Measurements from ENCODE around the gene TPPP2.
"Not testable (repeated sequence)": the region's sequence is repeated elsewhere in the genome, so short reads cannot be mapped to it uniquely, and the experiment has no call there.

The TPPP2 gene

GRCh38 chr14:21029917-21030316 lies at the start of gene TPPP2:
Gene TPPP2, plus strand, starts transcription at chr14:21030217. Its CDS starts 365 bp downstream, at chr14:21030582.
- DNase-seq = no peak

- DNase-seq = no peak
Observed at GRCh38 chr14:20980906-20981305, 49.1 kb upstream of the TPPP2 start.

- no peak for DNase-seq
Observed at GRCh38 chr14:20982646-20983369, 47.2 kb upstream of the TPPP2 start.

- DNase-seq = not testable (repeated sequence)
Observed at GRCh38 chr14:20985650-20986049, 44.4 kb upstream of the TPPP2 start.

GRCh38 chr14:20986811-20987210 lies 43.2 kb upstream of the TPPP2 start:
- DNase-seq = no peak

- no peak for DNase-seq
Observed at GRCh38 chr14:20988717-20989470, 41.1 kb upstream of the TPPP2 start.

GRCh38 chr14:20989471-20989786 lies 40.6 kb upstream of the TPPP2 start:
- no peak for DNase-seq

GRCh38 chr14:20989787-20990600 lies 40.0 kb upstream of the TPPP2 start, which contains the start of gene METTL17:
Gene METTL17, plus strand, starts transcription at chr14:20989980. Its CDS starts 23 bp downstream, at chr14:20990003.
- DNase-seq = peak; percentile 87

- DNase-seq = no peak
Observed at GRCh38 chr14:20996521-20996920, 33.5 kb upstream of the TPPP2 start.

GRCh38 chr14:20997115-20997514 lies 32.9 kb upstream of the TPPP2 start:
- DNase-seq = no peak

- no peak for DNase-seq
Observed at GRCh38 chr14:20997564-20997963, 32.5 kb upstream of the TPPP2 start.

GRCh38 chr14:20998139-20998538 lies 31.9 kb upstream of the TPPP2 start:
- no peak for DNase-seq

- no peak for DNase-seq
Observed at GRCh38 chr14:20998674-20999366, 31.2 kb upstream of the TPPP2 start, which contains the start of gene SLC39A2. Gene SLC39A2, plus strand, starts transcription at chr14:20999293. Its CDS starts 154 bp downstream, at chr14:20999447.

- no peak for DNase-seq
Observed at GRCh38 chr14:20999591-20999990, 30.4 kb upstream of the TPPP2 start.

GRCh38 chr14:21001218-21001617 lies 28.8 kb upstream of the TPPP2 start:
- no peak for DNase-seq

- DNase-seq = no peak
Observed at GRCh38 chr14:21003788-21004346, 26.1 kb upstream of the TPPP2 start.

- DNase-seq = not testable (repeated sequence)
Observed at GRCh38 chr14:21009721-21010120, 20.3 kb upstream of the TPPP2 start.

- DNase-seq = no peak
Observed at GRCh38 chr14:21011136-21011535, 18.9 kb upstream of the TPPP2 start.

- DNase-seq = peak; percentile 65
Observed at GRCh38 chr14:21014761-21015190, 15.2 kb upstream of the TPPP2 start.

GRCh38 chr14:21015312-21015711 lies 14.7 kb upstream of the TPPP2 start:
- DNase-seq = no peak

- DNase-seq = no peak
Observed at GRCh38 chr14:21016413-21017190, 13.4 kb upstream of the TPPP2 start.

All from NCI-H1092 treated with DMSO at 0.1 percent for 48 hours (cell line).